Memory B cell (primary cell): Measurements from ENCODE around the gene FBXL20.

ENCODE experiments used
- ATAC-seq: fragments of 150-1000 bp; cut with Tn5 transposase; 2 replicates; pipeline ENCODE4 v1.10.0; 2021; ENCODE audit warnings: low read depth, mild to moderate bottlenecking, moderate library complexity
- DNase-seq, 2 donors: peaks; one replicate each; pipeline ENCODE4 v3.0.0; 2022; ENCODE audit warnings: low spot score in 2 of 2
- H3K27ac Mint-ChIP-seq: one replicate; pipeline ENCODE4 v1.8.0; 2022; ENCODE audit warnings: mild to moderate bottlenecking, moderate library complexity, mixed read lengths
- H3K27me3 Mint-ChIP-seq: one replicate; pipeline ENCODE4 v1.8.0; 2022; ENCODE audit warnings: mixed read lengths
- H3K36me3 Mint-ChIP-seq: one replicate; pipeline ENCODE4 v1.8.0; 2022; ENCODE audit warnings: mild to moderate bottlenecking, mixed read lengths
- H3K4me1 Mint-ChIP-seq: one replicate; pipeline ENCODE4 v1.8.0; 2022; ENCODE audit warnings: mixed read lengths
- H3K4me3 Mint-ChIP-seq: one replicate; pipeline ENCODE4 v1.8.0; 2022; ENCODE audit warnings: mild to moderate bottlenecking, moderate library complexity, mixed read lengths
- H3K9me3 Mint-ChIP-seq: one replicate; pipeline ENCODE4 v1.8.0; 2022; ENCODE audit warnings: mixed read lengths

Gene FBXL20

GRCh38 chr17:39212841-39213480, 188.5 kb downstream of the FBXL20 start:
- H3K4me3 Mint-ChIP-seq: no peak overlapping the region
- no peak for DNase-seq
- ATAC-seq: no peak

GRCh38 chr17:39212195-39212810, 189.1 kb downstream of the FBXL20 start:
- Mint-ChIP-seq H3K4me1 (peaks cover 27% of the 10 kb centered on the region), H3K4me3 (no peak overlapping the region), H3K27ac (no peak overlapping the region), H3K36me3 (no peaks in the 10 kb centered on the region), H3K9me3 (no peaks in the 10 kb centered on the region), H3K27me3 (peaks cover 22% of the 10 kb centered on the region)
- DNase-seq (no peak), ATAC-seq (no peak)

More at GRCh38 chr17:39212841-39213480, 188.5 kb downstream of the FBXL20 start:
- Mint-ChIP-seq H3K27ac (no peak overlapping the region), H3K4me1 (peaks cover 26% of the 10 kb centered on the region), H3K36me3 (no peaks in the 10 kb centered on the region), H3K27me3 (peaks cover 22% of the 10 kb centered on the region), H3K9me3 (no peaks in the 10 kb centered on the region)

- Mint-ChIP-seq H3K9me3 (no peaks in the 10 kb centered on the region), H3K27me3 (peaks cover 11% of the 10 kb centered on the region), H3K27ac (no peak overlapping the region), H3K36me3 (peaks cover under 1% of the 10 kb centered on the region), H3K4me3 (peak overlapping the region; percentile 72), H3K4me1 (peaks cover 29% of the 10 kb centered on the region)
- DNase-seq (no peak), ATAC-seq (no peak)
Measured at GRCh38 chr17:39210093-39210434, 191.4 kb downstream of the FBXL20 start.

- Mint-ChIP-seq H3K27ac (no peak overlapping the region), H3K27me3 (peaks cover 7% of the 10 kb centered on the region), H3K4me1 (peaks cover 29% of the 10 kb centered on the region), H3K36me3 (peaks cover 5% of the 10 kb centered on the region), H3K9me3 (no peaks in the 10 kb centered on the region), H3K4me3 (peak overlapping the region; percentile 73)
- ATAC-seq (peak; percentile 16), DNase-seq (peak in 1 of 2 donors; percentile 44)
Measured at GRCh38 chr17:39209317-39210092, 191.9 kb downstream of the FBXL20 start.

- peaks cover 30% of the 10 kb centered on the region for H3K4me1 Mint-ChIP-seq
- peaks cover 8% of the 10 kb centered on the region for H3K36me3 Mint-ChIP-seq
- H3K27me3 Mint-ChIP-seq: peaks cover 7% of the 10 kb centered on the region
- DNase-seq (peak; percentile 69 to 76), ATAC-seq (peak; percentile 91)
- no peaks in the 10 kb centered on the region for H3K9me3 Mint-ChIP-seq
- peak overlapping the region; percentile 73 for H3K4me3 Mint-ChIP-seq
- no peak overlapping the region for H3K27ac Mint-ChIP-seq
Measured at GRCh38 chr17:39208893-39209292, 192.5 kb downstream of the FBXL20 start.

- DNase-seq: peak in 1 of 2 donors; percentile 44
- H3K27ac Mint-ChIP-seq: no peak overlapping the region
- no peaks in the 10 kb centered on the region for H3K9me3 Mint-ChIP-seq
- no peak for ATAC-seq
- H3K36me3 Mint-ChIP-seq: peaks cover 12% of the 10 kb centered on the region
- peaks cover 4% of the 10 kb centered on the region for H3K27me3 Mint-ChIP-seq
- H3K4me3 Mint-ChIP-seq: no peak overlapping the region
- peaks cover 33% of the 10 kb centered on the region for H3K4me1 Mint-ChIP-seq
Measured at GRCh38 chr17:39208136-39208535, 193.3 kb downstream of the FBXL20 start.

GRCh38 chr17:39205112-39205526, 196.3 kb downstream of the FBXL20 start:
- no peak overlapping the region for H3K27ac Mint-ChIP-seq

GRCh38 chr17:39204245-39204644, 197.2 kb downstream of the FBXL20 start:
- DNase-seq (no peak), ATAC-seq (no peak)
- Mint-ChIP-seq H3K27ac (no peak overlapping the region), H3K36me3 (peaks cover 26% of the 10 kb centered on the region), H3K4me3 (no peak overlapping the region), H3K27me3 (no peaks in the 10 kb centered on the region), H3K4me1 (peaks cover 36% of the 10 kb centered on the region), H3K9me3 (no peaks in the 10 kb centered on the region)

More at GRCh38 chr17:39205112-39205526, 196.3 kb downstream of the FBXL20 start:
- Mint-ChIP-seq H3K27me3 (peaks cover under 1% of the 10 kb centered on the region), H3K9me3 (no peaks in the 10 kb centered on the region), H3K36me3 (peaks cover 26% of the 10 kb centered on the region), H3K4me3 (no peak overlapping the region), H3K4me1 (peaks cover 37% of the 10 kb centered on the region)
- no peak for ATAC-seq
- DNase-seq: no peak
